GM21381 (cell line): Measurements from ENCODE around the gene MAS1L.

ENCODE experiments used
- ATAC-seq: cut with Tn5 transposase; IDR thresholded peaks from one replicate; pipeline ENCODE4 v1.9.1; 2021; ENCODE audit warnings: mild to moderate bottlenecking, moderate library complexity; ENCODE audit not compliant: unreplicated experiment

MAS1L gene

GRCh38 chr6:29487660-29488059 is at the start of gene MAS1L:
Gene MAS1L (minus strand): TSS chr6:29487956. CDS start chr6:29487902, 54 bp downstream.
- no peak for ATAC-seq

GRCh38 chr6:29532320-29532951 is 44.7 kb upstream of the MAS1L start:
- ATAC-seq = no peak

GRCh38 chr6:29531668-29532067 is 43.9 kb upstream of the MAS1L start:
- ATAC-seq = no peak

- no peak for ATAC-seq
These were observed 43.0 kb upstream of the MAS1L start for GRCh38 chr6:29530671-29531310.

- ATAC-seq = no peak
These were observed 42.2 kb upstream of the MAS1L start for GRCh38 chr6:29529956-29530355.

DNA sequence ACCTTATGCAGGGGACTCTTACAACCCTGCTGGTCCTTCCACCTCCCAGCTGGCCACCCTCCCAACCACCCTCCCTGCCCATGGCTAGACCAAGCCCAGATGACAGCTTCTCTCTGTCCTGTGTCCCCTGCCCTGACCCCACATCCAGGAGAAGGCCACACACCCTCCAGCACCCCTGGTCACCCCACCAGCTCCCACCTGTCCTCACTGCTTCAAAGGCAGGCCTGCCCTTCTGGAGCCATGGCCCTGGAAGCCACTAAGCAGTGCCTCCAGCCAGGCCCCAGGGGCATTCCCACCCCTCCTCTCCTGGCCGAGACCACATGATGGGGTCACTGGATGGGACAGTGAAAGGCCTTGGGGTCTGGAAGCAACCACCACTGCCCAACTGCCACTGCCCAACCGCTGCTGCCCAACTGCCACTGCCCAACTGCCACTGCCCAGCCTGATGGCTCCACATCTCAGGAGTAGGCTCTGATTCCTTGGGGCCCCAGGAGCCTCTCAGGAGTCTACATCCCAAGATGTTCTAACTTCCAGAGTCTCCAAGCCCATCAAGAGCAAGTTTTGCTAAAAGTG is 41.3 kb upstream of the MAS1L start:
- no peak for ATAC-seq

- no peak for ATAC-seq
These were observed 40.7 kb upstream of the MAS1L start for GRCh38 chr6:29528300-29528931.

DNA sequence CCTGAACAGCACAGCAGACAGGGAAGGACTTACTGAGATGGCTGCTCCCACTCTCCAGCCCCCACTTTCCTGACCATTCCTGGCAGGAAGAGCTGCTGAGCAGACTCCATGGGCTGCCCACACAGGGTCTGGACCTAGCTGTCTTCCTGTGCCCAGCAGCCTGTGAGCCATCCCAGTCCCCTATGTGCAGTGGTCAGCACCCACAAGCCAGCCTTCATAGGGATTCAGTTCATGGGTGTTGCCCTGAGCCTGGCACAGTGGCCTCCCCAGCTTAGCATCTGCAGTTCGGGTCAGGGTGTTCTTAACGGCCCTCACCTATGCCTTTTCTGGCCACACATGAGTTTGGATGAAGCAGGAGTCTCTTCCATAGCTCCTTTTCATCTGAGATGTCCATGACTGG is 39.8 kb upstream of the MAS1L start:
- no peak for ATAC-seq

DNA sequence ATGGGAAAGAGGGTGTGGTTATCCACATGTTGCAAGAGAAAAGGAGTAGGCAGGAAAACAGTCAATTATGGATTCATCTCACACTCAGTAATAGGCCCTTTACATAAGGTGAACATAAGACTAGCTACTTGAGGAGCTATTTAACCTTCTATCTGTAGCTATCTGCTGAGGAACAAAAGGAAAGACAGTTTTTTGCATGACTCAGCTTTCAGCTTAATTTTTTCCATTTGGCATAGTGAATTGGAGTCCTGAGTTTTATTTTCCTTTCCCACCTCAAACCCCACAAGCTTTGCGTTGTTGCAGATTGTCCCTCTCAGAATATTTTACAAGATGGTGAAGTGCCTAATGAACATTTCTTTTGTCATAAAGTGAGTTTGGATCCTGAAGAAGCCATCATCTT is 39.4 kb upstream of the MAS1L start:
- no peak for ATAC-seq

GRCh38 chr6:29525311-29525639 is 37.5 kb upstream of the MAS1L start:
- ATAC-seq = no peak

GRCh38 chr6:29524444-29525310 is 36.9 kb upstream of the MAS1L start:
- ATAC-seq = no peak

GRCh38 chr6:29524044-29524443 is 36.3 kb upstream of the MAS1L start:
- ATAC-seq = no peak

- ATAC-seq = no peak
These were observed 34.5 kb upstream of the MAS1L start for GRCh38 chr6:29522227-29522626.

DNA sequence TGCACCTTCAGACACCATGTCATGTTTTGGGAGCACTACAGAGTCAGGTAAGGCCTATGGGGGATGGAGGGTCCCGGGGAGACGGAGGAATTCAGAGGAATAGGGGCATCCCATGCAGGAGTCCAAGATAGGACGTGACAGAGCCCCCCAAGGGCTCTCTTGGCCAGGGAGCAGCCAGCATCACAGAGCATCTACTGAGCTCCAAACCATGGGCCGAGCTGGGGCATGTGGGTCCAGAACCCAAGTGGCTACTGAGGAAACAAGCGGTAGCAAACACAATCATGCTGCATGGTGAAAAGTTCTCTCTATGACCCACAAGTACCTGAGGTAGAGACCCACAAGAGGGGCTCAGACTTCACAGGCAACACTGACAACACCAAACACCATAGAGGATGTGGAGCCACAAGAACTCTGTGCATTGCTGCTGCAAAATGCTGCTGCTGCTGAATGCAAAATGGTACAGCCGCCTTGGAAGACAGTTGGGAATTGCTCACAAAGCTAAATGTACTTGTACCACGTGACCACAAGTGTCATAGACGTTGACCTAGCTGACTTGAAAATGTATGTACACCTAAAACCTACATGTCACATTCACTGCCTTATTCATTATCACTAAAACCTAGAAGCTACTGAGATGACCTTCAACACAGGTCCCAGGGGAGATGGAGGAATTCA is 33.4 kb upstream of the MAS1L start:
- no peak for ATAC-seq

DNA sequence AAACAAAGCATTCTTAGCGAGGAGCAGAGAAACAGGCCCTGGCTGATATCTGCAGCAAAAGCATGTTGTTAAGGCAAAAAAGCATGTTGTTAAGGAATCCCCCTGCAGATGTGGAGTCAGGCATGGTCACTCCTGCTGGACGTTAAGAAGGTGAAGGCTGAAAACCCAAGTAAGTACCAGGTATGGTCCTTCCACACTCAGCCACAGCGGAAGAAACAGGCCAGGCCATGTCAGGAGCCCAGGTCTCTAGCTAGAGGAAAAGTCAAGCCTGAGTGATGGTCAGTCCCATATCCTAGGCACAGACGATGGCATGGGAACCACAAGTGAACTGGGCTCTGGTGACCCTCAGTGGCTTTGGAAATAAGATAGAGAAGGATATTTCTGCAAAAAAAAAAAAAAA is 32.5 kb upstream of the MAS1L start:
- ATAC-seq = no peak

- ATAC-seq = no peak
These were observed 31.7 kb upstream of the MAS1L start for GRCh38 chr6:29519291-29520010.

DNA sequence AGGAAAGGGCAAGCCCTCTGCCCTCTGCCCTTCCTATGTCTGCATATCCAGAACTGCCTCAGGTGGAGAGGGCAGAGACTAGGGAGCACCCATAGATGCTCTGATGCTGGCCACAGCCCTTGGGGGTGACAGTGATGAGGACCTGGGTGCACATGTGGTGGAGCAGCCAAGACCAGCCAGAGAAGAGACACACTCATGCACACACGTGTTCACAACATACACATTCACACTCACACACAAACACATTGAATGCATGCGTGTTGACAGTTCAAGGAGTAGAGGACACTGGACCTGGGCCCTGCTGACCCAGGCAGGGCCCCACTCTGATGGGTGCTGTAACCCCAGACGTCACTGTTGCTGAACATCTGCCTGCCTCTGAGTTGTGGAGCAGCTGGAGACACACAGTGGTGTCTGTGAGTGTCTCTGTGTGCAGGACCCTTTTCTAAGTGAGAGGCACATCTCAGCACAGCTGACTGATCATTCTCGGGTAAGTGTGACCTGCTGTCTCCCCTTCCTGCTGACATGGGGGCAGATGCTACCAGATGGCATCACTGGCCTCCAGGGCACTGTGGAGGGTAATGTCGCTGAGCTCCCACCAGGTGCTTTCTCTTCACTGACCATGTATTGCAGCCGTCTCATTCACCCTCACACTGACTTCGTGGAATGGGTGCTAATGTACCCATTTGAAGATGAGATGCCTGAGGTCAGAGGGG is 30.1 kb upstream of the MAS1L start:
- no peak for ATAC-seq

DNA sequence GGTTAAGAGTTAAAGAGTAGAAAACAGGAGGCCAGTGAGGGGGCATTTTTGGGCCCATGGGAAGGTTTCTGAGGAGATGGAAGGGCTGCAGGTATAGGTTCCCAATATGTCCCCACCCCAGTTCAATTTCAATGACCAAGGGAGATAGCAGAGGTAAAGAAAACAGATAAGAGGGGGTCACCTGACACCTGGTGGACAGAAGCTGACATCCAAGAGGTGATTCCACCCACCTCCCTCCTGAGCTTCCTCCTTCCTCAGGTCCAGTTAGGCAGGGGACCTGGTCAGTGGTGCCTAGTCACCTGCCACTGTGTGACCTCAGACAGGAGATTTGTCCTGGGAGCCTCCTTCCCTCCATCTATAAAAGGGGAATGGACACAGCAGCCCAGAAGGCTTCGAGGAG is 29.5 kb upstream of the MAS1L start:
- ATAC-seq = no peak

DNA sequence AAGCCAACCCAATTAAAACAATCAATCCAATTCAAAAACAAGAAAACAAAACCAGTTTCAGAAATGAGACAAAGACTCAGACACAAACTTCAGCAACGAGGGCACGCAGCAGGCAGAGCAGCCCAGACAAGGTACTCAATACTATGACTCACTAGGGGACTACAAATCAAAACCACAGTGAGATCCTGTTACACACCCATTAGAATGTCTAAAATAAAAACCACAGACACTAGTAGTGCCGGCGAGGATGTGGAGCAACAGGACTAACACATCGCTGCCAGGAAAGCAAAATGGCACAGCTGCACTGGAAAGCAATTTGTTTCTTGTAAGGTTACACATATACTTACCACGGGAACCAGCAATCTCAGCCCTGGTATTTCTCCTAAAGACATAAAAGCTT is 28.4 kb upstream of the MAS1L start:
- ATAC-seq = no peak
